ENCODE data around the gene PIP5KL1. TPM values are rescaled to one million over a fixed set of nuclear protein-coding genes. Genes with fewer than 3 reads are reported as not detected.

The PIP5KL1 gene
- total and polyA plus RNA-seq, 2 of the 8 experiments (the other 6 are each of a cell fraction or from before 2014, with no cell fraction given), result 13.4 to 15.4 TPM

- H2BK20ac ChIP-seq (ENCODE audit: low read length), result no peak overlapping the region
- H2AK5ac ChIP-seq (ENCODE audit: low read depth, low read length), result no peak overlapping the region
- H4K91ac ChIP-seq (replicated peaks; ENCODE audit: insufficient read length, low read length), result no peak overlapping the region
- no peak overlapping the region for H2BK12ac ChIP-seq (ENCODE audit: low read depth, low read length)
- no peaks in the 10 kb centered on the region for H3K27me3 ChIP-seq (replicated peaks in 1 of 4; ENCODE audit: control insufficient read depth in 3 of 4, extremely low read depth in 1 of 4, insufficient read depth in 3 of 4, low read length in 3 of 4)
- no peak overlapping the region for H3K4ac ChIP-seq (replicated peaks; ENCODE audit: insufficient read length, low read depth, low read length)
- no peaks in the 10 kb centered on the region for H3K23me2 ChIP-seq (ENCODE audit: low read depth, low read length)
- WGBS, 2 experiments (ENCODE audit: extremely low coverage in 1 of 2, insufficient coverage in 1 of 2, insufficient read length in 1 of 2, insufficient replicate concordance in 2 of 2, low coverage in 1 of 2, low lambda C conversion rate in 2 of 2, missing lambda C conversion rate in 1 of 2), result 90% methylated on average over 24 of the region's 24 CpGs; no CpG with 5 or more reads in 1 of the 2 experiments
- H3K23ac ChIP-seq (ENCODE audit: insufficient read length), result no peak overlapping the region
- DNase-seq (ENCODE audit: low read depth in 1 of 2, low spot score in 2 of 2), result no peak
- CTCF ChIA-PET (ENCODE audit: partially characterized antibody), result interaction anchor here (4.6 to 35.5 kb wide), 3 partner anchors 10 to 86 kb away, joined by 39 to 825 read pairs (median 143); no protein-coding TSS in a partner anchor
- H4K8ac ChIP-seq (ENCODE audit: extremely low read depth, insufficient read depth, low read length), result no peak overlapping the region
- no peak for TF ChIP-seq POLR2AphosphoS5 (IDR thresholded peaks at IDR 0.05; ENCODE audit: low read depth, low read length)
- no peak overlapping the region for H3K56ac ChIP-seq (replicated peaks; ENCODE audit: insufficient read length, low read depth, low read length)
- no peak overlapping the region for H4K5ac ChIP-seq (ENCODE audit: insufficient read length, low read depth, low read length)
- H4K20me1 ChIP-seq (replicated peaks in 1 of 2; ENCODE audit: control insufficient read depth in 1 of 2, insufficient read depth in 2 of 2, low read length in 2 of 2), result peaks cover 8 to 20% of the 10 kb centered on the region in 2 experiments
- H2BK15ac ChIP-seq (ENCODE audit: low read length), result no peak overlapping the region
- no peak overlapping the region for H3K4me3 ChIP-seq (ENCODE audit: extremely low read depth in 1 of 4, insufficient read depth in 2 of 4, low read depth in 3 of 4, low read length in 4 of 4)
- no peak overlapping the region for H3K14ac ChIP-seq (ENCODE audit: insufficient read length)
- H2BK5ac ChIP-seq (ENCODE audit: low read depth, low read length), result no peak overlapping the region
- H3K9me3 ChIP-seq (ENCODE audit: insufficient read depth in 2 of 2, low read depth in 1 of 2, low read length in 1 of 2), result no peaks in the 10 kb centered on the region
- no peak overlapping the region for H3K27ac ChIP-seq (ENCODE audit: low read depth, low read length)
- H3K4me1 ChIP-seq (replicated peaks in 1 of 4; ENCODE audit: control insufficient read depth in 3 of 4, insufficient read depth in 4 of 4, low read length in 3 of 4), result peaks cover 0 to 16% (median 7%) of the 10 kb centered on the region in 4 experiments; a peak in 6 of 7 replicates
- H3K18ac ChIP-seq (ENCODE audit: extremely low read depth, low read length), result no peak overlapping the region
- no peak overlapping the region for H3K4me2 ChIP-seq (ENCODE audit: insufficient read depth in 1 of 2, low read depth in 2 of 2, low read length in 2 of 2)
- H3K36me3 ChIP-seq (ENCODE audit: control insufficient read depth in 2 of 4, insufficient read depth in 4 of 4, low read length in 3 of 4), result peaks cover 7 to 16% (median 13%) of the 10 kb centered on the region in 4 experiments
- H2AFZ ChIP-seq (ENCODE audit: low read length), result no peak overlapping the region
- no peak overlapping the region for H3K9ac ChIP-seq (replicated peaks in 1 of 4; ENCODE audit: extremely low read depth in 1 of 4, low read depth in 3 of 4, low read length in 3 of 4)
- no peak overlapping the region for H2BK120ac ChIP-seq (replicated peaks; ENCODE audit: low read depth, low read length)
- POLR2A ChIA-PET (ENCODE audit: partially characterized antibody), result no interaction called here
- no peaks in the 10 kb centered on the region; the same call in 1 of the 2 replicates for H3K79me1 ChIP-seq (ENCODE audit: low read depth, low read length)
- FAIRE-seq, result no peak
- H3K79me2 ChIP-seq (ENCODE audit: control insufficient read depth in 1 of 2, insufficient read depth in 2 of 2, low read length in 2 of 2), result no peaks in the 10 kb centered on the region; a peak in 1 of 4 replicates
Measured at GRCh38 chr9:127945338-127945737, 14.8 kb upstream of the PIP5KL1 start.
